Measurements from ENCODE around the gene HOXC4.

HOXC4 gene

DNA sequence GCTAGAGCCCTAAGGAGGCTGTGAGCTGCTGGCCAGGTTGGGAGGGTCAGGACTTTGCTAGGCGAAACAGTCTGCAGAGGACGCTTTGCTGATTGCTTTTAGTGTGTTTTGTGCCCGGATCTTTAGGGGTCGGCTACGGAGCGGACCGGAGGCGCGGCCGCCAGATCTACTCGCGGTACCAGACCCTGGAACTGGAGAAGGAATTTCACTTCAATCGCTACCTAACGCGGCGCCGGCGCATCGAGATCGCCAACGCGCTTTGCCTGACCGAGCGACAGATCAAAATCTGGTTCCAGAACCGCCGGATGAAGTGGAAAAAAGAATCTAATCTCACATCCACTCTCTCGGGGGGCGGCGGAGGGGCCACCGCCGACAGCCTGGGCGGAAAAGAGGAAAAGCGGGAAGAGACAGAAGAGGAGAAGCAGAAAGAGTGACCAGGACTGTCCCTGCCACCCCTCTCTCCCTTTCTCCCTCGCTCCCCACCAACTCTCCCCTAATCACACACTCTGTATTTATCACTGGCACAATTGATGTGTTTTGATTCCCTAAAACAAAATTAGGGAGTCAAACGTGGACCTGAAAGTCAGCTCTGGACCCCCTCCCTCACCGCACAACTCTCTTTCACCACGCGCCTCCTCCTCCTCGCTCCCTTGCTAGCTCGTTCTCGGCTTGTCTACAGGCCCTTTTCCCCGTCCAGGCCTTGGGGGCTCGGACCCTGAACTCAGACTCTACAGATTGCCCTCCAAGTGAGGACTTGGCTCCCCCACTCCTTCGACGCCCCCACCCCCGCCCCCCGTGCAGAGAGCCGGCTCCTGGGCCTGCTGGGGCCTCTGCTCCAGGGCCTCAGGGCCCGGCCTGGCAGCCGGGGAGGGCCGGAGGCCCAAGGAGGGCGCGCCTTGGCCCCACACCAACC lies 23.9 kb upstream of the HOXC4 start:
- no peak for DNase-seq

DNA sequence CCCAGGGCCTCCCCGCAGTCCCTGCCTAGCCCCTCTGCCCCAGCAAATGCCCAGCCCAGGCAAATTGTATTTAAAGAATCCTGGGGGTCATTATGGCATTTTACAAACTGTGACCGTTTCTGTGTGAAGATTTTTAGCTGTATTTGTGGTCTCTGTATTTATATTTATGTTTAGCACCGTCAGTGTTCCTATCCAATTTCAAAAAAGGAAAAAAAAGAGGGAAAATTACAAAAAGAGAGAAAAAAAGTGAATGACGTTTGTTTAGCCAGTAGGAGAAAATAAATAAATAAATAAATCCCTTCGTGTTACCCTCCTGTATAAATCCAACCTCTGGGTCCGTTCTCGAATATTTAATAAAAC lies 23.2 kb upstream of the HOXC4 start:
- DNase-seq, result no peak

DNA sequence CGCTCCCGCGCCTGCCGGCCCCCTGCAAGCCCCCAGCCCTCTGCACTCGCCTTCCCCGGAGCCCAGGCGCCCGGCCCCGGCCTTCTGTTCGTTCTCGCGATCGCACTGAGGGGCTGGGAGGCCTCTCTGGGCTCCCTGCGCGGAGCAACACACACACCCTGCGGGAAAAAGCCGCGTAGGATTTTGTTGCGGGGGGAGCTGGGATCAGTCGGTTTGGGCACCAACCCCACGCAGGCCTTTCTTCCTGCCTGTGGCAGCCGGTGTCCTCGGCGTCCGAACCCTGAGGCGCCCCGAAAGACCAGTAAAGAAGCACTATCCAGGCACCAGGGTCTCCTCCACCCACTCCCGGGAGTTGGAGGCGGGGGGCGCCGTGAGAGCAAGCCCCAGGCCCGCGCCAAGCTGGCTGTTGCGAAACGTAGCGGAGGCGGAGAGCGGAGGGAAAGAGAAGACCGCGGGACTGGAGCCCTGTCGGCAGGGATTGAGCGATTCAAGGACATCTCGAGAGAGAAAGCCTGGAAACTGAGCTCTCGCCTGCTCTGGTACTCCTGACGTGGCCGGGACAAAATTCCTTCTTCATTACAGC lies 22.7 kb upstream of the HOXC4 start:
- DNase-seq, result no peak

DNA sequence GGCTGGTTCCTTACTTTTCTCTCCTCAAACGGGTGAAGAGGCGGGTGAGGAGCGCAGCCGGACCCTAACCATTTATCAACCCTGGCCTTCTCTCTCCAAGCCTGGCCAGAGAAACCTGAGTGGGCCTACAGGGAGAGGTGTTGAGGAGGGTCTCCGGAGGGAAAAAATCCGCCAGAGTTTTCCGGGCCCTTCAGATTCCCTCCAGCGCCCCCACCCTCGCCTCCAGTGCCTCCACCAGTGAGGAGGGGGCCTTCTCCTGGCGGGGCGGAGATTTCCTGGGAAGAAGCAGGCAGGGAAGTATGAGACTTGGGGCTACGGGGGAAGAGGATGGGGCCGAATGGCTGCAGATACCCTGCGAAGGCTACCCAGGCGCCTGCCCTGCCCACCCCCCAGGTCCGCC lies 22.2 kb upstream of the HOXC4 start:
- DNase-seq, result no peak

DNA sequence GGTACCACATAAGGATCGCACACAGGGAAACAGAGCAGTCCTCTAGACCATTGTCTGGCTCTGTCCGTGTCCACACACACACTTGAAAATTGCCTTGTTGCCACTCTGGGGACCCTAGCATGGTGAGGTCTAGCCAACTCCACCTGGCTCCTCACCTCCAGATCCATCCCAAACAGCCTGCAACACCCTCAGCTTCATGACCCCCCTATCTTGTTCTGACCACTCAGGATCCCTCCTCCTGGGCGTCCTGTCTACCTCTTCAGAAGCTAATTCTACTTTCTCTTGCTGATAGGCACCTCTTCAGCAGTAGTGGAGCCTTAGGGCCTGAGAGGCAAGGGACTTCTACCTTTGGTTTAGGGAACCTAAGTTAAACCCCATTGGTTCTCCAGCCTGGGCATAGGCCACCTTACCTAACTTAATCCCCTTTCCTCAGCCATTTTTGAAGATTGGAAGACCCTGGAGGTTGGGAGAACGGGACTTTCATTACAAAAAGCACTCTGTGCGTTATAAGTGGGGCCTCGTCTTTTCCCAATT lies 21.5 kb upstream of the HOXC4 start:
- no peak for DNase-seq

DNA sequence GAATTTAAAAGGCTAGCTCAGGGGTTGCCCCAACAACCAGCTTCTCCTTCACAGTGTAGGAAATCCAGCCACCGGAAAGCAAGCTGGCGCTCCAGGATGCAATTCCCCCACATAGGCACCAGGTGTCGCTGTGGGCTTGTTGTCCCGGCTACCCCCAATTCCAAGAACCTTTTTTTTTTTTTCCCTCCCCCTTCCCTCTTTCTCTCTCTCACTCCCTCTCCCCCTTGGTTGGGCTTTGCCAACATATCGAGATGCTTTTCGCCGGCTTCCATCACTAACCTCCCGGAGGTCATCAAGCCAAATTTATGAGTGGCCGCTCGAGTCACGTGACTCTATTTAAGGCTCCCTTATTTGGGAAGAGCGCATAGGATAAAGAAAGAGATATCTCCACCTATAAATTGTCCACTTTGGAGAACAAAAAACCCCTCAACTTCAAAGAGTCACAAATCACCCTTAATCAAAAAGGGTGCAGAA lies 21.0 kb upstream of the HOXC4 start, which contains the start of gene HOXC5:
Gene HOXC5, plus strand, starts transcription at position 424 of the 474 bp plus-strand sequence. CDS start 73 bp downstream, outside the sequence.
- DNase-seq, result peak; percentile 63

DNA sequence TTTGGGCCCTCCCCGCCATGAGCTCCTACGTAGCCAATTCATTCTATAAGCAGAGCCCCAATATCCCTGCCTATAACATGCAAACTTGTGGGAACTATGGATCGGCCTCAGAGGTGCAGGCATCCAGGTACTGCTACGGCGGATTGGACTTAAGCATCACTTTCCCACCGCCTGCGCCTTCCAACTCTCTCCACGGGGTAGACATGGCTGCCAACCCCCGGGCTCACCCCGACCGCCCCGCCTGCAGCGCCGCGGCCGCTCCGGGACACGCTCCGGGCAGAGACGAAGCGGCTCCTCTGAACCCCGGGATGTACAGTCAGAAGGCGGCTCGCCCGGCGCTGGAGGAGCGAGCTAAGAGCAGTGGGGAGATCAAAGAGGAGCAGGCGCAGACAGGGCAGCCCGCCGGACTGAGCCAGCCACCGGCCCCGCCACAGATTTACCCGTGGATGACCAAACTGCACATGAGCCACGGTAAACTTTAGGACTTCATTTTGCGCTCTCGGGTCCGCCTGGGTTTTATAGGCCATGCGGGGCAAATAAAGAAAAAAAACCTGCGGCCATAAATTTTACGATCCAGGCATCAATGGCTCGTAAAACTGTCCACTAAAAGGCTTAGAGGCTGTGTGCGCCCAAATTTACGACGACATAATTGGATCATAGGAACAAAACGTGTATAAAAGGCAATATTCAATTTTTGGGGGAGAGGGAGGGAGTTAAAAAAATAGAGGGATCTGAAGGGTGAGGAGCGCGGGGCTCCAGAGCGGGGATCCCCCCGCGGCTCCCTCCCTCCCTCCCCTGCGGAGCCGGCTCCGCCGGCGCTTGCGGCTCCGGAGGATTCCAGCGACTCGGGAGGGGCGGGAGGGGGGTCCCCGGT lies 20.3 kb upstream of the HOXC4 start:
- DNase-seq, result no peak

DNA sequence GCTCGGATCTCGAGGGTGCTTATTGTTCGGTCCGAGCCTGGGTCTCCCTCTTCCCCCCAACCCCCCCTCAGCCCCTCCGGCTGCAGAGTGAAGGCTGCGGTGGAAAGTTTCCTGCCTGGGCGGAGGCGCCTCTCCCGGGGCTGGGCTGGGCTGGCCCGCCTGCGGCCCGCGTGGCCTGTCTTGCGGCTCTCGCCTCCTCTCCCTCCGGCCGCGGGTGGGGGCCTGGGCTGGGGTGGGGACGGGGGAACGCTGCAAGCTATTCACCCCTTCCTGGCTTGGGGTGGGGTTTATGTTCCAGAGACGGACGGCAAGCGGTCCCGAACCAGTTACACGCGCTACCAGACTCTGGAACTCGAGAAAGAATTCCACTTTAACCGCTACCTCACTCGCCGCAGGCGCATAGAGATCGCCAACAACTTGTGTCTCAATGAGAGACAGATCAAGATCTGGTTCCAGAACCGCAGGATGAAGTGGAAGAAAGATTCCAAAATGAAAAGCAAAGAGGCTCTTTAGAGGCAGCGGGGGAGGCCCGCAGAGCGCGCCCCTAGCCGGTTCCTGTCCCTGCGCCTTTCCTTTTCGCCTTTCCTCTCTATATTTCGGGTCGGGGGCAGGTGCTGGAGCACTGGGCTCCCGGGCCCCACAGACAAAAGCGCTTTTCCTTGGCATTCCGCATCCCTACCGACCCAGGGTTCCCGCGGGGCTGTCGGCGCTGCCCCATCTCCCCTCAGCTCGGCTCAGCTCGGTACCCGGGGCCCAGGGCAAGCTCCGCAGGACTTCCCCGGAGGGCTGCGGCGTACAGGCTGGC lies 19.5 kb upstream of the HOXC4 start:
- DNase-seq, result no peak

DNA sequence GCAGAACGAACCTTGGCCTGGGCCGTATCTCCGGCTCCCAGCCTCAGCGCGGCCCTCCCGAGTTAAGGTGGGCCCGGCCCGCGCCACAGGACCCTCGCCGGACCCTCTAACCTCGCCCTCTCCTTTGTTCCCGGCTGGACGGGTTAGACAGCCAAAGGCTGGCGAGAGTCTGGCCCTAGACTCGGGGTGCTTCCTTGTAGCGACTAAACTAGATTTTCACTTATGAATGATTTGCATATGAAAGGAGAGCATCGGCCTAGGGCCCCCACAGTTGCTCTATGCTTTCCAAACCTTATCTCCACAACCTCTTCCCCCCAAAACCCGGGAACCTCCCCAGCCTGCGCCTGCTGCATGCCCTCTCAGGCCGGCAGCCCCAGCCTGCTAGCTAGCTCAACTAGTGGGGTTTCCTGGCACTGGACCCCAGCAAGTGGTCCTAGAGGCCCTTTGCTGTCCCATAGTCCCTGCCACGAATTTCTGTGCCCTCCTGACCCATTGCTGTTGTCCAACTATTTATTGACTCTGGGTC lies 18.8 kb upstream of the HOXC4 start:
- no peak for DNase-seq

DNA sequence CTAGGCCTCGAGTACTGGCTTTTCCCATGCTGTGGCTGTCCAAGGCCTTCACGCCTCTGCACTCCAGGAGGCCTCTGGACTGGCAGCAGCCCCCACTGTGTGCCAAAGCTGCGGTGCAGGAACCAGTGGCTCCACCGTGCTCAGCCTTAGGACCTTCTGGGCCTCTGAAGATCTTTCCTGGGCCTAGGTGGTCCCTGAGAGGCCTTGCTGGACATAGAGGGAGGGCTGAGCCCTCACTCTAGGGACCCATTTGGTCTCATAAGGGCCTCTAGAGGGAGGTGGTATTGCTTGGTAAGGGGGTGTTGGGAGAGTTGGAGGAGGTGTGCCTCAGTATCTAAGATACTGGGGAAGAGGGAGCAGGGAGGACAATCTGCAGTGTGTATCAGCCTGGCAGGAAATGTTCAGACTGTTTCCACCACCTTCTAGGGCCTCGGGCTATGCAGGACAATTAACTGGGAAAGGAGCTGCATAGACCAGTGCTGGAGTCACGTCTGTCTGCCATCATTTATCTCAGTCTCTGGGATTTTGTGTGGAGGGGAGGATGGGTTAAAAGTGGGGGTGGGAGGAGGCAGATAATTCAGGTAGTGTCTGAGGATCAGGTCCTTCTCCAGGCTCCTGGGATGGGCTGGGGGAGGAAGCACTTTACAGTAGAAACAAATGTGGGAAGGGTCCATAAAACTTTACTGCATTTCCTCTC lies 17.9 kb upstream of the HOXC4 start:
- no peak for DNase-seq

DNA sequence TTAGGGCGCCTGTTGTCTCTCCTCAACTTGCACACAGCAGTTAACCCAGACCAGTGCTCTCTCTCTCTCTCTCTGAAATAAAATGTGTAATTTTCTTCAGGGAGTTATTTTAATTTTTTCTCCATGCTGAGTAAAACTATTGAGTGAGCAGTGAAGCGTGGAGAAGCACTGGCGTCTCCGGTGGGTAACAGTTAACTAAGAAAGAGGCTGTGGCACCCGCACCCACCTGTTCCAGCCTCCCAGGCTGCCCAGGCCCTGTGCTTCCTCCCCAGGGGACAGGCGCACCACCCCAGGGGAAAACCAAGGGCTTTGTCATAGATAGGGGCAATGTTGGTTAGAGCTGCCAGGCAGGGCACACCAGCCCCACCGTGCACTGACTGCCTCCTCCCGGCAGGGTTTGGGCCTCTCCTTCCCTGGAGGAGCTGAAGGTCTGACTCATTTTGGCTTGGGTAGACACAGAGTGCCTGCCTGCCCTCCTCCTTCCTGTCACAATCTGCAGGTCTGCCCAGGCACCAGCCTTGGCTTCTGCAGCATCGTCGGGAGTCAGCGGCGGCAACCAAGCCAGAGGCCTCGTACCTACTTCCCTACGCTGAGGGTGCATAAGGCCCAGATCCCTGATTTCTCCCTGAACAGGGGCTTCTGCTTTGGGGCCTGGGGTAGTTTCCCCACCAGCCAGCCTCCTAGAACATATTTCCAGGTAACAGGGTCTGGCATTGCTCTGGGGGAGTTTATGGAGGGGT lies 16.8 kb upstream of the HOXC4 start:
- no peak for DNase-seq

DNA sequence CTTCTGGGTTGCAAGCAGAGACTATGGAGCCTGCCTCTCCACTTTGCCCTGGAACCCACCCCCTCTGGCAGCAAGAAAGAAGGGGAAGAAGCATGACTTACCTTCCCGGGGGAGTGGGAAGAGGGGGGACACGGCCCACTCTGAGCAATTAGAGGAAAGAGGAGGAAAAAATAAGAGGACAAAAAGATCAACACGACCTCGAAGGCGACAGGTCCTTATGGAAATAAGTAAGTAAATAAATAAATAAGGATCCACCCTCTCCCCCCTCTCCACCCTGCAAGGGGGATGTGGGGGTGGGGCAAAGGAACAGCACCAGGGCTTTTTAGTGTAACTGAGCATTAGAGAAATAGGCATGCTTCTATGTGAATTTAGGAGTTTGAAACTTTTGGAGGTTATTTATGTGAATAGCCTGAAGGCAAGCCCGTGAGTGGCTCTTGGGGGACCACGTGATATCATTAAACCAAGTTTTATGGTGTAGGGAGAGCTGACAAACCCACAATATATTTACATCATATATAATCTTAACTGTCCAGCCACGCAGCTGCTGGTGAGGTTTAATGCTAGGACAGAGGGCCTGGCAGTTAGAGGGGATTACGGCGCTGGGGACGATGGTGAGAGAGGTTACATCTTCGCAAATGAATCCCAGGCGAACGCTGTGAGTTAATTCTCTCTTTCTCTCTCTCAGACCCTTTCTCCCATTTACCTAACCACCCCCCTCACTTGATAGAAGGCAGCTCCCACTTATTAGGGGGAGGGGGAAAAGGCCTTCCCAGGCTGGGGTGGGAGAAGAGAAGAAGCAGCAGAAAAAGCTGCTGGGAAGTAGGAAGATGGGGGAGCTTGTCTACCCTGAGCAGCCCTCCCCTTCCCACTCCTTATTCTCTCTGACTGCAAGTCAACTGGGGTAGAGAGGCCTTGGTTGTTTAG lies 16.0 kb upstream of the HOXC4 start:
- no peak for DNase-seq

DNA sequence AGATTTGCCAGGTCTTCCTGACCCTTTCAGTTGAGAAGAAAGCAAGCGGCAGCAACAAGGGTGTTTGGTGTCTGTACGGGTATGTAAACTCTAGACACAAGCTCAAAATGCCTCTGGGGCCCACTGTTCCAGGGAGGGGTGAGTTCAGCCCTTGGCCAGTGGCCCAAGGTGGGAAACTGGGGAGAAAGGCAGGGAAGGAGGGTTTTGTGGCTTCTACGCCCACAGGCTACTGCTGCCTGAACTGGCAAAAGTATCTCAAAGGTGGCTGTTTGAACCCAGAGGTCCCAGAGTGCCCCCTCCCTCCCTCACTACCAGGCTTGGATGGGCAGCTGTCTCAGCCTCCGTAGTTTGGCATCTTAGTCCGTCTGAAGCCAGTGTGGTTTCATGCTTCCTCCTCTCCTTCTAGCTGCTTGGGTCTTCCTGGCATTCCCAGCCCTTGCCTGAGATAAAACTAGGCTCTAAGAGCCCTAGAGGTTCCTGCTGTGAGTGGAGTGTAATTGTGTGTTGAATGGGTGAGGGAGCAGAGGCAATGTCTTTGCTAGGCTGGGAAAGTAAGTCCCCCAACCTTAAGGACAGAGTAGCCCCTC lies 15.3 kb upstream of the HOXC4 start:
- no peak for DNase-seq

DNA sequence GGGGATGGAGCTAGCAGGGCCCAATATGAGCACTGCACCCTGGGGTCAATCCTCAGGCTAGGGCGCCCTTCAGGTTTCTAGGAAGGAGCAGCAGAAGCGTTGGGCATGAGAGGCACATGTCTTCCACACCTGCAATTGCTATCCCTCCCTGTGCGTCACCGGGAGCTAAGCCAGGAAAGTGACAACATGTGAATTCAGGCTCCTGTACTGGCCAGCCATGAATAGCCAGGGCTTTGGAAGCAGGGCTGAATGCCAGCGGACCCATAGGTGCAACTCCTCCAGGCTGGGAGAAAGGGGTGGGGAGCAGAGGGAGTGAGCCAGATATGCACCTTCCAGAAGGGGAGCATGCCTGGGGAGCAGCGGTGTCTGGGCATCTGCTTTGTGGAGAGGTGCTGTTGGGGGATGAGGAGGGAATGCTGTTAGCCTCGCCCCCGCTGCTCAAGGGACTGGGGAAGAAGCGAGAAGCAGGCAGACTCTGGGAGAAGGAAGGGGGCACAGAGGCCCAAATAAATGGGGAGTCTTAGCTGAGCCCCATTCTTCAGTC lies 14.7 kb upstream of the HOXC4 start:
- DNase-seq, result no peak

DNA sequence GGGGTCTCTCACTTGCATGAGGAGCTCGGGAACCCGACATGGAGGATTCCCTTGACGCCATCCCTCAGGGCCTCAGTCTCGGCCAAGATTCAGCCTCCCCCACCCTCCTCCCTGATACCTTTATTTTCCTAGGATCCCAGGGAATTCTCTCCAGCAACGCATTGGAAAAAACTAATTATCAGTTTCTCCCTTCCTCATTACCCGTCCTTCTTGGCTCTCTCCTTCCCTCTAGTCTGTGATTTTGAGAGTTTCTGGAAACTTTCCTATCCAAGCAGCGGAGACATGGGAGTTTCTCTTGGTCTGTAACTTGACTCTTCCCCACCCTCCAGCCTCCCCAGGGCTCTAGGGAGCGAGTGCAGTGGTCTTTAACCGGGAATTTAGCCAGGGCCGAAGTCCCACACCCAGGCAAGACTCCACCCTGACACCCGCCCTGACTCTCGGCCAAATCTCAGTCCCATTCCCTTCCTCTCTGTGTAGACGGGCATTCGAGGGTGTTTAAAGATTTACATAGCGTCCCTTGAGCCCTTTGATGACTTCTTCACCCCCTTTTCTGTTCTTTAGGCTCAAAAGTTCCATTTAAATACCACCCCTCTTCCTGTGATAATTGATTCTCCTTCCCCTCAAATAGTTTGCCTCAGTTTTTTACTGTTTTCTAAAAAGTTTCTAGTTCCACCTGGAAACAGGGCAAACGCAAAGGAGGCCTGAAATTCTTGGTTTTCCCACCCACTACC lies 14.1 kb upstream of the HOXC4 start:
- DNase-seq, result no peak

DNA sequence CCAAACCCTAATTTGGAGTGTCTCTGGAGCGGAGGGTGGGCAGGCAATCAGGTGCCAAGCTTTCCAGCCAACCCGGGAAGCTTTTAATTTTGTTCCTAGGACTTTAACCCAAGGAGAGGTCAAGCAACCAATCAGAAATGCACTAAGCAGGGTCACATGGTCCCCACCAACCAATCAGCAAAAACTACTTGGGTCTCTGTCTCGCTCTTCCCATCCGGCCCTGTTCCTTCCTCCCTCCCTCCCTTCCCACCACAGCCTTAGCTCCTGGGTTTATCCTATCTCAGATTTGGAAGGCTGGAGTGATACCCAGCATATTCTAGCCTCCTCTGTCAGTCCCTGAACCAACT lies 13.5 kb upstream of the HOXC4 start:
- no peak for DNase-seq

DNA sequence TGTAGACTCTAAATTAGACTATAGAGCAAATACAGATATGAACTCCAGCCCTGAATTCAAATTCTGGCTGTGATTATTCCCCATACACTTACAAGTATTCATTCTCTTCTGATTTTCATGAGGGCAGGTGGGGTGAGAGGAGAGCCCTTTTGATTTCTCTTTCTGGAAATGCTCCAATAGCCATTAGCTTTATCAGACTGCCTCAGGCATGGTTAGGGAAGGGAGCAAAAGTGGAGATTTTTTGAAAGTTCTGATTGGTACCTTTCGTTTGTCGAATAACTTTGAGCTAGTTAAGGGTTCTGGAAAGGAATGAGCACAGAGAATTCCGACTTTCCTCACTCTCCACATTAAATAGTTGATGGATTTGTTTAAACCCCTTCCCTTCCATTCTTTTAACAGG lies 13.0 kb upstream of the HOXC4 start:
- no peak for DNase-seq

DNA sequence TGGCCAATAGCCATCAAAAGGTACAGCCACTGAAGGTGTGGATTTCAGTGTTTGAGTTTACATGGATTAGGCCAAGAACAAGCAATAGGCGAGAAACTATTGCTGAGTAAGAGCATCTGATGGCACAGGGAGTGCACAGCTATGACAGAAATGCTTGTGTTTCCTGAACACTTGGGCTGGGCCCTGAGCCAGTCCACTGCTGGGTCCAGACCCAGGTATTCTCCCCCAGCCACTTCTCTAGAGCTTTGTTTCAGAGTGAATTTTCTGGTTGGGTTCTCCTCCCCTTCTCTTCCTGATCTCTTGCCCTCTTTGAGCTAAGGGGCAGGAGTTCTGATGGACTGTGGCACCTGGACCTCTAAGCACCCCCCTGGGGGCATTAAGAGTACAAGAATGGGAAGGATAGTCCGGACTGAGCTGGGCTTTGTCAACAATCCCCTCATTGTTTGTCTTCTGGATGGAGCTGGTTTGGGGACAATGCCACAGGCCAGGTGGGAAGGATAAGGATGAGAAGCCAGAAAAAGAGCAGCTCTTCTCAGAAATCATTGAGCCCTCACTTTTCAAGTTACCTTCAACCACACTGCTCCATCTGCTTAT lies 12.4 kb upstream of the HOXC4 start:
- DNase-seq, result no peak

Measured in hematopoietic multipotent progenitor cell treated with erythropoietin and hydrocortisone succinate and interleukin-3 and kit ligand, for 8 days (in vitro differentiated cells).